ENCODE results near the gene LBH. TPM values are rescaled to one million over a fixed set of nuclear protein-coding genes. Genes with fewer than 3 reads are reported as not detected.
A peak's percentile ranks its signal among the peaks of the same experiment; 100 is the strongest.

Gene LBH
- total and polyA plus RNA-seq, 4 donors: 56.1 to 213 (median 94.5) TPM

DNA sequence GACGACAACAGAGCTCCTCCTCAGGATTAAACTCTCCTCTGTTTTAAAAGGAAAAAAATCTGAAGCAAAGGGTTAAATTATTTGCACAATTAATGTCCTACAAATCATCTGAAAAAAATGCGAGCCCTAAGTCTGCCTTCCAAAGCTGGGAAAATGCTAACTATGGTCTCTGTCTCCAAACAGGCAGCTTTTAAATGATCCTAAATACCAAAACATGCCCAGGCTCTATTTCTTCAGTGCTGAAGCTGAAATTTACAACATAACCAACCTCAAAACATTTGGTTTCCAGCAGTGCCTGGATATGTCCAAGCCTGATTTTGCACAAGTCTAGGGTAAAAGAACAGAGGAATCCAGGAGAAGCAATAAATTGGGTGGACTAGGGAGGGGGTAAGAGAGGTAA, 57.2 kb downstream of the LBH start:
- H3K9me3 ChIP-seq (ENCODE audit: control insufficient read depth, low read length): no peaks in the 10 kb centered on the region
- no peak overlapping the region for H3K4me3 ChIP-seq (ENCODE audit: low read length in 2 of 2)
- 72 to 73% methylated on average over 2 of the region's 2 CpGs for WGBS, 2 donors
- DNase-seq (no peak), ATAC-seq (ENCODE audit: low FRiP score) (no peak)
- no peaks in the 10 kb centered on the region for H3K27me3 ChIP-seq (ENCODE audit: control insufficient read depth in 1 of 2, insufficient read depth in 2 of 2, low read length in 1 of 2)
- no peak overlapping the region for H3K27ac ChIP-seq (ENCODE audit: low read depth in 1 of 2, low read length in 2 of 2)
- H3K4me1 ChIP-seq (ENCODE audit: control insufficient read depth in 1 of 2, insufficient read depth in 2 of 2, low read length in 2 of 2): no peaks in the 10 kb centered on the region
- intact Hi-C loops (cut with DNase I): no loop called here
- H3K36me3 ChIP-seq (ENCODE audit: control insufficient read depth in 1 of 2, insufficient read depth in 2 of 2, low read length in 1 of 2): no peaks in the 10 kb centered on the region

DNA sequence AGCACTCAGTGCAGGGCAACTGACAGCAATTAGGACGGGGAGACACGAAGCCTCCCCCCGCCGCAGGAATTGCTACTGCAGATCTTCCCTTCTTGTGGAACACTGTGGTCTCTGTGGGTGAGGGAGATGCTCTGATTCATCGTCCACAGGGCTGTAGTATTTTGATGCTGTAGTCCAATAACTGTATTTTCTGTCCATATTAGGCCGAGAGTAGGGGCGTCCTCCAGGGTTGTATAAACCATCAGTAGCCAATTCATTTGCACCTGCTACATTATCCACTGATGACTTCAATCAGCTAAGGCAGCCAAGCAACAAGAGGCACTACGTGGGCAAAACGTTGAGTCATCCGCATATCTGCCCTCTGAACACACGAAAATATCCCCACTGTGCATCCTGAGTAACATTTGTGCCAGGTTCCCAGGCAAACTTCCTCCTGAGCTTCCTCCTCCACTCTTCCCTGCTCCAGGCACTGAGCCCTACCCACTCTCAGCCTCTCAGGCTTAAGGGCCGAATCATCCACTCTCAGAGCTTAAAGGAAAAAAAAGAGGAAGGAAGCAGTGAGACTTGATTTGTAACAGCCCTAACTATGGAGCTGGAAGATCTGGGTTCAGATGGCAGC, 62.1 kb downstream of the LBH start:
- Histone ChIP-seq H3K27me3 (ENCODE audit: control insufficient read depth in 1 of 2, insufficient read depth in 2 of 2, low read length in 1 of 2) (no peaks in the 10 kb centered on the region), H3K36me3 (ENCODE audit: control insufficient read depth in 1 of 2, insufficient read depth in 2 of 2, low read length in 1 of 2) (no peaks in the 10 kb centered on the region), H3K4me3 (ENCODE audit: low read length in 2 of 2) (no peak overlapping the region), H3K4me1 (ENCODE audit: control insufficient read depth in 1 of 2, insufficient read depth in 2 of 2, low read length in 2 of 2) (no peaks in the 10 kb centered on the region), H3K27ac (ENCODE audit: low read depth in 1 of 2, low read length in 2 of 2) (no peak overlapping the region), H3K9me3 (ENCODE audit: control insufficient read depth, low read length) (no peaks in the 10 kb centered on the region)
- intact Hi-C loops (cut with DNase I): no loop called here
- 49 to 55% methylated on average over 12 of the region's 12 CpGs for WGBS, 2 donors
- ATAC-seq (ENCODE audit: low FRiP score): peak; percentile 55
- no peak for DNase-seq

DNA sequence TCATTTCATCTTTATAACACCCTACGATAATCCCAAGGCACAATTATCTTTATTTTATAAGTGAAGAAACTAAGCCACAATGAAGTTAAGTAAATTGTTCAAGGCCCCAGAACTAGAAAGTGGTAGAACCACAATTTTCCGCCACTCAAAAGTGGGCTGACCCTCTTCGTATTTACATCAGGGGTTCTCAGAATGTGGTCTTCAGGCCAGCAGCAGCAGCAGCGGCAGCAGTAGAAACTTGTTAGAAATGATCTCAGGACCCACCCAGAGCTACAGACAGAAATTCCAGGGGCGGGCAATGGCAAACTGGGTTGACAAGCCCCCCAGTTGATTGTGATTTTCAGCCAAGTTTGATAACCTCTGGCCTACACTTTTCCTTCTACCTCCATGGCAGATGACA, 62.8 kb downstream of the LBH start:
- H3K9me3 ChIP-seq (ENCODE audit: control insufficient read depth, low read length): no peaks in the 10 kb centered on the region

DNA sequence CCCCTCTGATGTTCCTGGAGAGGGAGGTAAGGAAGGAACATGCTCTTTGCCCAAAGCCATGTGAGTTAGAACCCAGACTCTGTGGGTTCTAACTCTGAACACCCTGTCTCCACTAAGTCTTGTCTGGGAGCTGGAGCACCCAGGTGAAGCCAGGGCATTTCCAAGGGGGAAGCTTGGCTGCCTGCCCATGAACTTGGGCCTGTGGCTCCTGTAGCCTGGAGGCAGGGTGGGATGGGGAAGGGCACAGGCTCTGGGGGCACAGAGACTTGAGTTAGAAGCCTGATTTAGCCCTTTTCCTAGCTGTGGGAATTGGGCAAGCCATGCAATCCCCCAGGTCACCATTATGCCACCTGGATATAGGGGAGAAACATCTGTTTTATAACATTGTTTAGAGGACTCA, 65.2 kb downstream of the LBH start:
- H3K4me3 ChIP-seq (ENCODE audit: low read length in 2 of 2): no peak overlapping the region
- no peaks in the 10 kb centered on the region for H3K9me3 ChIP-seq (ENCODE audit: control insufficient read depth, low read length)
- DNase-seq (no peak), ATAC-seq (ENCODE audit: low FRiP score) (no peak)
- H3K4me1 ChIP-seq (ENCODE audit: control insufficient read depth in 1 of 2, insufficient read depth in 2 of 2, low read length in 2 of 2): peaks cover 6% of the 10 kb centered on the region in 2 donors
- intact Hi-C loops (cut with DNase I): no loop called here
- no peaks in the 10 kb centered on the region for H3K27me3 ChIP-seq (ENCODE audit: control insufficient read depth in 1 of 2, insufficient read depth in 2 of 2, low read length in 1 of 2)
- no peaks in the 10 kb centered on the region for H3K36me3 ChIP-seq (ENCODE audit: control insufficient read depth in 1 of 2, insufficient read depth in 2 of 2, low read length in 1 of 2)
- H3K27ac ChIP-seq (ENCODE audit: low read depth in 1 of 2, low read length in 2 of 2): no peak overlapping the region

More for the DNA sequence above, 62.8 kb downstream of the LBH start:
- WGBS, 2 donors: 97 to 98% methylated on average over 5 of the region's 5 CpGs
- Histone ChIP-seq H3K27me3 (ENCODE audit: control insufficient read depth in 1 of 2, insufficient read depth in 2 of 2, low read length in 1 of 2) (no peaks in the 10 kb centered on the region), H3K36me3 (ENCODE audit: control insufficient read depth in 1 of 2, insufficient read depth in 2 of 2, low read length in 1 of 2) (no peaks in the 10 kb centered on the region), H3K4me3 (ENCODE audit: low read length in 2 of 2) (no peak overlapping the region), H3K4me1 (ENCODE audit: control insufficient read depth in 1 of 2, insufficient read depth in 2 of 2, low read length in 2 of 2) (no peaks in the 10 kb centered on the region), H3K27ac (ENCODE audit: low read depth in 1 of 2, low read length in 2 of 2) (no peak overlapping the region)
- ATAC-seq (ENCODE audit: low FRiP score): no peak
- intact Hi-C loops (cut with DNase I): no loop called here
- DNase-seq: no peak

DNA sequence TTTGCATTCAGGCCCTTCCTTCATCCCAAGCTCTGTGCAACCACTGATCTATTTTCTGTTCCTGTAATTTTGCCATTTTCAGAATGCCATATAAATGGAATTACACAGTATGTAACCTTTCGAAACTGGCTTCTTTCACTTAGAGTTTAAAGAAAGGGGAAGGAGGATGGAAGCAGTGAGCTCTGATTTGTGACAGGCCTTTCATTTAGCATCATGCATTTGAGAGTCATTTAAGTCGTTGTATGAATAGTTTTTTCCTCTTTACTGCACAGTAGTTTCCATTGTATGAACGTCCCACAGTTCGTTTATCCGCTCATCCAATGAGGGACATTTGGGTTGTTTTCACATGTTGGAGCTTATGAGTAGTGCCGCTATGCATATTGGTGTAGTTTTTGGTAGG, 67.0 kb downstream of the LBH start:
- H3K27ac ChIP-seq (ENCODE audit: low read depth in 1 of 2, low read length in 2 of 2): no peak overlapping the region
- ATAC-seq (ENCODE audit: low FRiP score): no peak
- peaks cover 6% of the 10 kb centered on the region in 2 donors for H3K4me1 ChIP-seq (ENCODE audit: control insufficient read depth in 1 of 2, insufficient read depth in 2 of 2, low read length in 2 of 2)
- no peak for DNase-seq
- intact Hi-C loops (cut with DNase I): no loop called here
- no peaks in the 10 kb centered on the region for H3K36me3 ChIP-seq (ENCODE audit: control insufficient read depth in 1 of 2, insufficient read depth in 2 of 2, low read length in 1 of 2)
- no peaks in the 10 kb centered on the region for H3K9me3 ChIP-seq (ENCODE audit: control insufficient read depth, low read length)
- H3K27me3 ChIP-seq (ENCODE audit: control insufficient read depth in 1 of 2, insufficient read depth in 2 of 2, low read length in 1 of 2): no peaks in the 10 kb centered on the region
- 95 to 96% methylated on average over 6 of the region's 6 CpGs for WGBS, 2 donors
- no peak overlapping the region for H3K4me3 ChIP-seq (ENCODE audit: low read length in 2 of 2)

DNA sequence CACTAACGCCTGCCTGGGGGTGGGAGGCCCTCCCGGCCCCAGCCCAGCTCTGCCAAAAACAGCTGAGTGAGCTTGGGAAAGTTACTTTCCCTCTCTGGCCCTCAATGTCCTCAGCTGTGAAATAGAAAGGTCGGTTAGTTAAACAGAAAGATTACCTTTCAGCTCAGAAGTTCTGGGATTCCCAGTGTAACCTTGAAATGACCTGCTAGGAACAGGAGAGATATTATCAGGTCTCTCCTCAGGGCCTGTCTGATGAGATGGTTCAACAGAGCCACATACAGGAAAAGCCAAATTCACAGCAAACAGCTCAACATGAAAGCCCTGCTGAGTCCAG, 68.8 kb downstream of the LBH start:
- Histone ChIP-seq H3K36me3 (ENCODE audit: control insufficient read depth in 1 of 2, insufficient read depth in 2 of 2, low read length in 1 of 2) (no peaks in the 10 kb centered on the region), H3K9me3 (ENCODE audit: control insufficient read depth, low read length) (no peaks in the 10 kb centered on the region), H3K27me3 (ENCODE audit: control insufficient read depth in 1 of 2, insufficient read depth in 2 of 2, low read length in 1 of 2) (no peaks in the 10 kb centered on the region), H3K4me1 (ENCODE audit: control insufficient read depth in 1 of 2, insufficient read depth in 2 of 2, low read length in 2 of 2) (peaks cover 6 to 8% of the 10 kb centered on the region in 2 donors), H3K27ac (ENCODE audit: low read depth in 1 of 2, low read length in 2 of 2) (peak overlapping the region in 1 of 2 donors; percentile 81), H3K4me3 (ENCODE audit: low read length in 2 of 2) (no peak overlapping the region)
- ATAC-seq (ENCODE audit: low FRiP score) (no peak), DNase-seq (no peak)
- WGBS, 2 donors: 56 to 59% methylated on average over 3 of the region's 3 CpGs
- intact Hi-C loops (cut with DNase I): no loop called here

DNA sequence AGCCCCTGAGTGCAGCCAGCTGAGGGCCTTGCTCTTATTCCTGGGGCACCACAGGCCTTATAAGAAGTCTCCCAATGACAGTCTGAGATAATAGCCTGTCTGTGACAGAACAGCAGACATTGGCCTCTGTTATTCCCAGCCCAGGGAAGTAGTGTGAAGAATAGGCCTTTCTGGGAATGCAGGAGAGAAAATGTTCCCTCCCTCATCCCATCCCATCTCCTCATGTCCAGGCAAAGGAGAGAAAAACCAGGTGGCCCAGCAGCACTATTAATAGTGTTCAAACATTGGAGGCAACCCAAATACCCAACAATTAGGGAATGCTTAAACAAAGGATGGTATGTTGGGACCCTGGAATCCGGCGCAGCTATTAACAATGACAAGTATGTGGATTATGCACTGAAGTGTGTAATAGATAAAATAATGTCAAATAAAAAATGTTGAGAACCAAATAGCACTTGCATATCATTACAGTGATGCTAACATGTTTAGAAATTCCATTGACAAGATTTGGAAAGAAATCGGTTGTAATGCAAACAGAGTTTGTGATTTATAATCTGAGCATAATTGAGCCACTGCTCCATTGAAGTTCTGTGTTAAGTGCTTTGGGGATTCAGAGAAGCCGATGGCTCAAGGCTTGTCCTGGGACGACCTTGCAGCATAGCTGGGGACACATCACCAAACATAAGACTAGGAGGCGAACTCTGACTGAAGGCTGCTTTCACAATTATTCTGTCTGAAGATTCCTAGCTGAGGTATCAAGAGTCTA, 69.3 kb downstream of the LBH start:
- Histone ChIP-seq H3K27me3 (ENCODE audit: control insufficient read depth in 1 of 2, insufficient read depth in 2 of 2, low read length in 1 of 2) (no peaks in the 10 kb centered on the region), H3K36me3 (ENCODE audit: control insufficient read depth in 1 of 2, insufficient read depth in 2 of 2, low read length in 1 of 2) (no peaks in the 10 kb centered on the region), H3K27ac (ENCODE audit: low read depth in 1 of 2, low read length in 2 of 2) (peak overlapping the region in 1 of 2 donors; percentile 81), H3K4me3 (ENCODE audit: low read length in 2 of 2) (no peak overlapping the region), H3K4me1 (ENCODE audit: control insufficient read depth in 1 of 2, insufficient read depth in 2 of 2, low read length in 2 of 2) (peaks cover 6 to 8% of the 10 kb centered on the region in 2 donors), H3K9me3 (ENCODE audit: control insufficient read depth, low read length) (no peaks in the 10 kb centered on the region)
- ATAC-seq (ENCODE audit: low FRiP score) (no peak), DNase-seq (no peak)
- intact Hi-C loops (cut with DNase I): no loop called here
- WGBS, 2 donors: 16 to 17% methylated on average over 6 of the region's 6 CpGs

DNA sequence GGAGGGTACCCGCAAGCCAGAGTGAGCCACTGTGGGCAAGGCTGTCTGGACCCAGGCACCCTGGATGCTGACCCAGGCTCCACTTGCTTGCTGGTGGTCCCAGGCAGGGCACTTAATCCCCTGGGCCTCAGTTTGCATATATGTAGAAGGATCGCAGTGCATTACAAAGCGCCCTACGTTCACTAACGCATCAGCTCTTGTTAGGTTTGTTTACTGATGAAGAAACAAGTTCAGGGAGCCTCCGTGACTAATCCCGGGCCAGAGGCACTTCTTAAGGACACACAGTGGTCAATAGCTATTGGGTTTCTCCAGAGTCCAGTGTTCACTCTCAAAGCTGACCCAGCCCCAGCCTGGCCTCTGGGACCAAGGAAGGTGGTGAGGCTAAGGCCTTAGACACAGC, 70.2 kb downstream of the LBH start:
- Histone ChIP-seq H3K36me3 (ENCODE audit: control insufficient read depth in 1 of 2, insufficient read depth in 2 of 2, low read length in 1 of 2) (no peaks in the 10 kb centered on the region), H3K27me3 (ENCODE audit: control insufficient read depth in 1 of 2, insufficient read depth in 2 of 2, low read length in 1 of 2) (no peaks in the 10 kb centered on the region), H3K4me1 (ENCODE audit: control insufficient read depth in 1 of 2, insufficient read depth in 2 of 2, low read length in 2 of 2) (peaks cover 6 to 8% of the 10 kb centered on the region in 2 donors), H3K9me3 (ENCODE audit: control insufficient read depth, low read length) (no peaks in the 10 kb centered on the region), H3K27ac (ENCODE audit: low read depth in 1 of 2, low read length in 2 of 2) (peak overlapping the region in 1 of 2 donors; percentile 16), H3K4me3 (ENCODE audit: low read length in 2 of 2) (no peak overlapping the region)
- intact Hi-C loops (cut with DNase I): no loop called here
- WGBS, 2 donors: 95 to 98% methylated on average over 7 of the region's 7 CpGs
- no peak for ATAC-seq (ENCODE audit: low FRiP score)
- DNase-seq: no peak

DNA sequence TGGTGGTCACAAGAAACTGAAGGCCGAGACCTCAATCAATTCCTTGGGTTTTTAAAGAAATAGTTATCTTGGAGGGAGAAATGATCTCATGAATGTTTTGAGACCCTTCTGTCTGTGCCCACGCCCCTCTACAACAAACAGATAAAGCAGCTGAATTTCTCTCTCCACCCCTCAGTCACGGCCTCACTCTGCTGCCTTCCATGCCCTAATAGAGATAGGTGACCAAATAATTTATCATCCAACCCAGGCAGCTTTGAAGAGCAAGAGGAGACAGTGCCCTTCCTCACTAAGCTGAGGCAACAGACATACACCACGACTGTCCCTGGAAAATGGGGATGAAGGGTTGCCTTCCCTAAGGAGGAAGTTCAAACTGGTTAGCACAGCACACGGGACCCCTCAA, 71.2 kb downstream of the LBH start:
- Histone ChIP-seq H3K27me3 (ENCODE audit: control insufficient read depth in 1 of 2, insufficient read depth in 2 of 2, low read length in 1 of 2) (no peaks in the 10 kb centered on the region), H3K4me3 (ENCODE audit: low read length in 2 of 2) (no peak overlapping the region), H3K4me1 (ENCODE audit: control insufficient read depth in 1 of 2, insufficient read depth in 2 of 2, low read length in 2 of 2) (peaks cover 6 to 8% of the 10 kb centered on the region in 2 donors), H3K36me3 (ENCODE audit: control insufficient read depth in 1 of 2, insufficient read depth in 2 of 2, low read length in 1 of 2) (no peaks in the 10 kb centered on the region), H3K9me3 (ENCODE audit: control insufficient read depth, low read length) (no peaks in the 10 kb centered on the region), H3K27ac (ENCODE audit: low read depth in 1 of 2, low read length in 2 of 2) (no peak overlapping the region)
- ATAC-seq (ENCODE audit: low FRiP score): no peak
- intact Hi-C loops (cut with DNase I): no loop called here
- 94 to 95% methylated on average over 5 of the region's 5 CpGs for WGBS, 2 donors
- DNase-seq: no peak

All from aorta (tissue), 5 donors.